Measurements from ENCODE around the gene GSTT2B. TPM values are rescaled to one million over a fixed set of nuclear protein-coding genes. Genes with fewer than 3 reads are reported as not detected.
"Not testable (repeated sequence)": the region's sequence is repeated elsewhere in the genome, so short reads cannot be mapped to it uniquely, and the experiment has no call there.

Gene GSTT2B
- total and polyA plus RNA-seq, 2 experiments from 2014 or later, result 16.9 to 42.8 TPM

- not testable (repeated sequence) for H3K27me3 ChIP-seq
Observed at GRCh38 chr22:23949764-23950163, 11.2 kb downstream of the GSTT2B start.

GRCh38 chr22:23947391-23947790, 13.6 kb downstream of the GSTT2B start:
- not testable (repeated sequence) for H3K9me3 ChIP-seq (ENCODE audit: low read depth); H3K36me3 ChIP-seq; H3K4me1 ChIP-seq (ENCODE audit: low read depth); H3K4me3 ChIP-seq; H3K27me3 ChIP-seq; H3K27ac ChIP-seq; DNase-seq (ENCODE audit: low read depth in 1 of 2, low spot score in 1 of 2)

More at GRCh38 chr22:23949764-23950163, 11.2 kb downstream of the GSTT2B start:
- H3K4me3 ChIP-seq; H3K36me3 ChIP-seq; H3K4me1 ChIP-seq (ENCODE audit: low read depth); H3K27ac ChIP-seq; DNase-seq (ENCODE audit: low read depth in 1 of 2, low spot score in 1 of 2); H3K9me3 ChIP-seq (ENCODE audit: low read depth): not testable (repeated sequence)

GRCh38 chr22:23940166-23940565, 20.8 kb downstream of the GSTT2B start:
- H3K4me3 ChIP-seq; H3K27ac ChIP-seq; H3K36me3 ChIP-seq; H3K4me1 ChIP-seq (ENCODE audit: low read depth); DNase-seq (ENCODE audit: low read depth in 1 of 2, low spot score in 1 of 2); H3K9me3 ChIP-seq (ENCODE audit: low read depth); H3K27me3 ChIP-seq: not testable (repeated sequence)

- H3K4me3 ChIP-seq, result no peak overlapping the region
- no peaks in the 10 kb centered on the region for H3K9me3 ChIP-seq (ENCODE audit: low read depth)
- H3K4me1 ChIP-seq (ENCODE audit: low read depth), result no peaks in the 10 kb centered on the region
- H3K27me3 ChIP-seq, result no peaks in the 10 kb centered on the region
- no peaks in the 10 kb centered on the region for H3K36me3 ChIP-seq
- DNase-seq (ENCODE audit: low read depth in 1 of 2, low spot score in 1 of 2), result no peak
- peak overlapping the region; percentile 13 for H3K27ac ChIP-seq
- TF ChIP-seq CTCF (IDR thresholded peaks at IDR 0.05; ENCODE audit: low read depth, low read length), result no peak
Observed at GRCh38 chr22:23939017-23939357, 22.0 kb downstream of the GSTT2B start.

GRCh38 chr22:23938328-23939016, 22.5 kb downstream of the GSTT2B start:
- no peak for TF ChIP-seq CTCF (IDR thresholded peaks at IDR 0.05; ENCODE audit: low read depth, low read length)
- no peaks in the 10 kb centered on the region for H3K36me3 ChIP-seq
- no peak overlapping the region for H3K4me3 ChIP-seq
- no peaks in the 10 kb centered on the region for H3K9me3 ChIP-seq (ENCODE audit: low read depth)
- peak in 1 of 2 donors; percentile 1 for DNase-seq (ENCODE audit: low read depth in 1 of 2, low spot score in 1 of 2)
- no peaks in the 10 kb centered on the region for H3K27me3 ChIP-seq
- H3K27ac ChIP-seq, result peak overlapping the region; percentile 13
- no peaks in the 10 kb centered on the region for H3K4me1 ChIP-seq (ENCODE audit: low read depth)

- no peak for TF ChIP-seq CTCF (IDR thresholded peaks at IDR 0.05; ENCODE audit: low read depth, low read length)
- H3K4me1 ChIP-seq (ENCODE audit: low read depth), result no peaks in the 10 kb centered on the region
Observed at GRCh38 chr22:23926561-23926960, 34.4 kb downstream of the GSTT2B start.

GRCh38 chr22:23925020-23925606, 35.9 kb downstream of the GSTT2B start:
- DNase-seq (ENCODE audit: low read depth in 1 of 2, low spot score in 1 of 2), result no peak
- no peaks in the 10 kb centered on the region for H3K27me3 ChIP-seq
- H3K27ac ChIP-seq, result no peak overlapping the region
- H3K36me3 ChIP-seq, result no peaks in the 10 kb centered on the region
- TF ChIP-seq CTCF (IDR thresholded peaks at IDR 0.05; ENCODE audit: low read depth, low read length), result no peak
- no peak overlapping the region for H3K4me3 ChIP-seq
- H3K4me1 ChIP-seq (ENCODE audit: low read depth), result no peaks in the 10 kb centered on the region
- no peaks in the 10 kb centered on the region for H3K9me3 ChIP-seq (ENCODE audit: low read depth)

More at GRCh38 chr22:23926561-23926960, 34.4 kb downstream of the GSTT2B start:
- DNase-seq (ENCODE audit: low read depth in 1 of 2, low spot score in 1 of 2), result no peak
- Histone ChIP-seq H3K36me3 (no peaks in the 10 kb centered on the region), H3K27me3 (no peaks in the 10 kb centered on the region), H3K27ac (no peak overlapping the region), H3K4me3 (no peak overlapping the region), H3K9me3 (ENCODE audit: low read depth) (no peaks in the 10 kb centered on the region)
